PFSK-1 (cell line): ENCODE measurements around the gene MAGOH.

Experiments used
- FOXP2 ChIP-seq: optimal IDR thresholded peaks from 2 replicates; pipeline ENCODE3; 2011; ENCODE audit warnings: borderline replicate concordance, control low read depth, inconsistent platforms; ENCODE audit not compliant: insufficient read depth; ENCODE audit errors: extremely low read length, extremely low read depth
- POLR2AphosphoS5 ChIP-seq: IDR thresholded peaks from 2 replicates; pipeline ENCODE4 v1.6.1; 2012; ENCODE audit warnings: low read depth, mild to moderate bottlenecking, control low read depth, low read length, moderate library complexity
- REST ChIP-seq, 2 experiments: IDR thresholded peaks; 2 replicates each; pipeline versions ENCODE4 v1.6.1 to v1.8.0; 2011 to 2012; ENCODE audit warnings: low read depth in 2 of 2, low read length in 2 of 2, control low read depth in 1 of 2, inconsistent platforms in 1 of 2, mild to moderate bottlenecking in 1 of 2, moderate library complexity in 1 of 2; ENCODE audit not compliant: insufficient read depth in 1 of 2
- SIN3A ChIP-seq: IDR thresholded peaks from 2 replicates; pipeline ENCODE4 v1.6.1; 2012; ENCODE audit warnings: mild to moderate bottlenecking, low read length, moderate library complexity, borderline replicate concordance; ENCODE audit not compliant: insufficient read depth
- TAF1 ChIP-seq: IDR thresholded peaks from 2 replicates; pipeline ENCODE4 v1.6.1; 2012; ENCODE audit warnings: low read length, control low read depth, borderline replicate concordance; ENCODE audit not compliant: insufficient read depth

Gene MAGOH

GRCh38 chr1:53270107-53270506, 31.8 kb upstream of the MAGOH start:
- no peak for TF ChIP-seq REST (IDR thresholded peaks at IDR 0.05; ENCODE audit: insufficient read depth in 1 of 2, low read depth in 2 of 2, low read length in 2 of 2)

DNA sequence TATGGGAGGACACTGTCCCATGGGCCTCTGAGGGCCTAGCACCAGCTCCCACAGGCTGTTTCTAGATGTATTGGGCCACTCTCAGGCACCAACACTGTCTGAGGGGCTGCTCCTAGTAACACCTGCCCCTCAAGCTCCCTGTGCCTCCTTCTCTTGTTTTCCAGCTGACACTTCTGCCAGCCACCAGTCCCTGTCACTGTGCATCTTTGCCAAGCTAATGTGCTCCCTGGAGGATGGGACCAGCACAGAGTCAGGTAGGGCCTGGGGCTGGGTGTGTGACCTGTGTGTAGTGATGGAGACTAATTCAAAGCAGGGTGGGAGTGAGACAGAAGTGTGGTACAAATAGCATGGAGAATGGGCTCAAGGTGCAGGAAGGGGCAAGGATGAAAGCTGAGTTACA, 29.4 kb upstream of the MAGOH start:
- TF ChIP-seq FOXP2 = no peak
- no peak; the same call in 1 of the 2 replicates for TF ChIP-seq POLR2AphosphoS5
- no peak for TF ChIP-seq REST (IDR thresholded peaks at IDR 0.05; ENCODE audit: insufficient read depth in 1 of 2, low read depth in 2 of 2, low read length in 2 of 2)
- no peak for TF ChIP-seq SIN3A
- no peak for TF ChIP-seq TAF1

- TF ChIP-seq TAF1 = no peak
- no peak for TF ChIP-seq REST (IDR thresholded peaks at IDR 0.05; ENCODE audit: insufficient read depth in 1 of 2, low read depth in 2 of 2, low read length in 2 of 2)
- no peak for TF ChIP-seq POLR2AphosphoS5
- TF ChIP-seq SIN3A = no peak
- TF ChIP-seq FOXP2 = no peak
Measured at GRCh38 chr1:53266038-53266437, 27.7 kb upstream of the MAGOH start.

DNA sequence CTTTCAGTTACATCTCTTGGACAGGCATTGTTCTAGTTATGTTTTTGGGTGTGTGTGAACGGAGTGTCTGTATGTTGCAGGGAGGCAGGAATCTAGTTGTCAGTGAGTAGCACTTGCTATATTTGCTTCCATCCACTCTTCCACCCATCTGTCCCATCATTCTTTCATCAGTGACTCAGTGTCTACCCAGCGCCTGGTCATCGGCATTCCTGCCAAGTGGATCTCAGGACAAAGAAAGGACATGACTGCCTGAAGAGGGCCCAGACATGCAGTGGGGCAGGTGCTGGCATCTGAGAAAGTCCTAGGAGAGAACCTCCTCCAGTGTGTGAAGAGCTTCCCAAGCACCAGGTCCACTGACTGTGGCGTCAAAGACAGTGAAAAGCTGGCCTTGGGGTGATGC, 27.3 kb upstream of the MAGOH start:
- TF ChIP-seq TAF1 = no peak
- TF ChIP-seq SIN3A = no peak
- no peak for TF ChIP-seq POLR2AphosphoS5
- no peak for TF ChIP-seq FOXP2
- TF ChIP-seq REST (IDR thresholded peaks at IDR 0.05; ENCODE audit: insufficient read depth in 1 of 2, low read depth in 2 of 2, low read length in 2 of 2) = no peak

DNA sequence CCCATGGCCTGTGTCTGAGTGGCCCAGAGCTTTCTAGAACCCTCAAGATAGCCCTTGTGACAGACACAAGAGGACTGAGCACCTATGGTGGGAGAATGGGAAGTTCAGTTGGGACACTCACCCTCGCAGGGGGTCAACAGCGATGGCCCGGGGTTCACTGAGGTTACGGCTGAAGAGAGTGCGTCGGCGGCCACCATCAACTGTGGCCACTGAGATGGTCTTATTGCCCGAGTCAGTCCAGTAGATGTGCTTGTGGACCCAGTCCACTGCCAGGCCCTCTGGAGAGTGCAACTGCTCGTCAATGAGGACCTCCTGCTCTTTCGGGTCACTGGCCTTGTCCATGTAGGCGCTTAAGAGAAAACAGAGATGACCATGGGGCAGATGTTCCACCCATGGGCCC, 25.7 kb upstream of the MAGOH start:
- TF ChIP-seq FOXP2 (no peak), TAF1 (no peak), REST (IDR thresholded peaks at IDR 0.05; ENCODE audit: insufficient read depth in 1 of 2, low read depth in 2 of 2, low read length in 2 of 2) (no peak), POLR2AphosphoS5 (no peak), SIN3A (no peak)
